Psoas muscle (tissue), 8 donors: Measurements from ENCODE around the gene CBLC. TPM values are rescaled to one million over a fixed set of nuclear protein-coding genes. Genes with fewer than 3 reads are reported as not detected.

ENCODE experiments used
- ATAC-seq, 4 donors: fragments of 200-7000 bp; cut with Tn5 transposase; one replicate each; pipeline ENCODE4 v1.9.1; 2020; ENCODE audit warnings: moderate library complexity in 3 of 4, mild to moderate bottlenecking in 2 of 4
- DNase-seq, 2 donors: peaks; one replicate each; pipeline ENCODE4 v3.0.0-alpha.2; 2020
- H3K27ac ChIP-seq: fragments of 200-600 bp; one replicate; pipeline ENCODE4 v1.8.0; 2022
- H3K27me3 ChIP-seq, 3 donors: fragments of 200-600 bp in 1 of 3; one replicate each; pipeline versions ENCODE4 v1.6.1 to v1.8.0; 2013 to 2022; ENCODE audit warnings: low read length in 2 of 3, mild to moderate bottlenecking in 2 of 3, moderate library complexity in 1 of 3; ENCODE audit not compliant: insufficient read depth in 3 of 3
- H3K36me3 ChIP-seq, 2 donors: fragments of 200-600 bp in 1 of 2; one replicate each; pipeline versions ENCODE4 v1.6.1 to v1.8.0; 2013 to 2022; ENCODE audit warnings: low read depth in 1 of 2, mild to moderate bottlenecking in 1 of 2, moderate library complexity in 1 of 2; ENCODE audit not compliant: insufficient read depth in 1 of 2
- H3K4me1 ChIP-seq: fragments of 200-600 bp; one replicate; pipeline ENCODE4 v1.8.0; 2022
- H3K4me3 ChIP-seq: fragments of 200-600 bp; one replicate; pipeline ENCODE4 v1.8.0; 2022; ENCODE audit warnings: mild to moderate bottlenecking
- H3K9me3 ChIP-seq: fragments of 200-600 bp; one replicate; pipeline ENCODE4 v1.8.0; 2022
- CTCF ChIP-seq: fragments of 200-600 bp; IDR thresholded peaks from one replicate; pipeline ENCODE4 v1.8.0; 2022; ENCODE audit warnings: antibody characterized with exemption
- WGBS, 3 donors: extraction: QIAGEN DNeasy Blood & Tissue Kit; methylation state at CpG; one replicate each; pipeline versions ENCODE4 v1.1.6 to v1.1.7; 2013; 5-methylcytosine and 5-hydroxymethylcytosine counted together
- intact Hi-C, 2 donors: fragments of 100-400 bp; cut with DNase I; formaldehyde crosslinking; loops; one replicate each; pipeline versions ENCODE4 v1.11.0 to v1.14.2; 2022
- polyA plus RNA-seq, 3 donors: library from polyadenylated mRNA; stranded (reverse); fragments of 200-250 nt; gene quantifications; one replicate each; pipeline ENCODE4 v1.2.3, GENCODE V29; 2013
- total RNA-seq, 4 donors: library from RNA; stranded (reverse); fragmentation: NEBNext Ultra II Directional in 2 of 4; extraction: Animal tissue kit (Norgen Biotek cat#: 25700) in 2 of 4; gene quantifications; one replicate each; pipeline versions ENCODE4 v1.2.1 to v1.2.4, GENCODE V29; 2021 to 2023
- donor health status: healthy with polysubstance abuse.
- donor health status: DM: no; HTN: no; CAD: no; lungs with moderate emphysema.
- donor health status: Bipolar disorder and iron deficiency.
- donor health status: healthy.
- donor health status: DM: yes; HTN: yes; CAD: no.
- donor health status: DM: no; HTN: no; CAD: no.
- donor health status: DM: no; HTN: no; CAD: no.
- donor health status: DM: yes; HTN: yes; CAD: no.

CBLC gene
- total and polyA plus RNA-seq, 7 donors: 0.08 to 0.34 TPM; not detected in 5

GRCh38 chr19:44789943-44790483, 12.3 kb downstream of the CBLC start:
- no peaks in the 10 kb centered on the region for H3K4me1 ChIP-seq
- no peak overlapping the region for H3K4me3 ChIP-seq
- 58 to 60% (median 59%) methylated on average over 12 to 13 of the region's 13 CpGs for WGBS, 3 donors
- TF ChIP-seq CTCF: no peak
- no peak for ATAC-seq
- no peaks in the 10 kb centered on the region for H3K9me3 ChIP-seq
- no peaks in the 10 kb centered on the region for H3K27me3 ChIP-seq
- no peak overlapping the region for H3K27ac ChIP-seq
- intact Hi-C loops: no loop called here
- H3K36me3 ChIP-seq: no peaks in the 10 kb centered on the region
- no peak for DNase-seq

DNA sequence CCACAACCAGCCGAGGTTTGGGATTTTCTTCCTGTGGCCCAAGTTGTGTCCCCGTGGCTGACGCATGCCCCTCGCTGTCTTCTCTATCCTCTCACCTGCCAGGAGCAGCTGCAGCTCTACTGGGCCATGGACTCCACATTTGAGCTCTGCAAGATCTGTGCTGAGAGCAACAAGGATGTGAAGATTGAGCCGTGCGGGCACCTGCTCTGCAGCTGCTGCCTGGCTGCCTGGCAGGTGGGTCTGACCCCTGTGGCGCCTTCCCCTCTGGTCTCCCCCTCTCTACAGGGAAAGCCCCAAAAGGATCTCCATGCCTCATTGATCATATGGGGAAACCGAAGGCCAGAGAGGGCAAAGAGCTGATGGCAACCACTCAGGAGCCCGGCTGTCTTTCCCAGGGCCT, 14.6 kb downstream of the CBLC start:
- ATAC-seq: no peak
- peaks cover 8% of the 10 kb centered on the region for H3K4me1 ChIP-seq
- WGBS, 3 donors: 71 to 81% (median 74%) methylated on average over 9 of the region's 9 CpGs

DNA sequence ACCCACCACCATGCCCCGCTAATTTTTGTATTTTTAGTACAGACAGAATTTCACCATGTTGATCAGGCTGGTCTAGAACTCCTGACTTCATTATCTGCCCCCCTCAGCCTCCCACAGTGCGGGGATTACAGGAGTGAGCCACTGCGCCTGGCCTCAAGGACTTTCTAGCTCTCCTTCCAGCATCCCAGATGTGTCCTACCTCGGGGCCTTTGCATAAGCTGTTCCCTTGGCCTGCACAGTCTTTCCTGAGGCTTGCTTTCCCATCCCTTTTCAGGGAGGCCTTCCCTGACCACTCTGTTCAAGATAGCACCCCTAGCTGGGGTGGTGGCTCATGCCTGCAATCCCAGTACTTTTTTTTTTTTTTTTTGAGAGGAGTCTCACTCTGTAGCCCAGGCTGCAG, 16.9 kb downstream of the CBLC start:
- TF ChIP-seq CTCF: no peak
- no peak for ATAC-seq
- H3K9me3 ChIP-seq: no peaks in the 10 kb centered on the region
- intact Hi-C loops: no loop called here
- 93 to 100% (median 98%) methylated on average over 4 of the region's 4 CpGs for WGBS, 3 donors
- H3K36me3 ChIP-seq: no peaks in the 10 kb centered on the region
- no peaks in the 10 kb centered on the region for H3K27me3 ChIP-seq
- no peak for DNase-seq
- H3K27ac ChIP-seq: no peak overlapping the region
- H3K4me3 ChIP-seq: no peak overlapping the region
- H3K4me1 ChIP-seq: peaks cover 8% of the 10 kb centered on the region

More for the DNA sequence above, 14.6 kb downstream of the CBLC start:
- H3K27ac ChIP-seq: no peak overlapping the region
- H3K4me3 ChIP-seq: no peak overlapping the region
- intact Hi-C loops: no loop called here
- no peaks in the 10 kb centered on the region for H3K36me3 ChIP-seq
- no peaks in the 10 kb centered on the region for H3K9me3 ChIP-seq
- no peak for DNase-seq
- TF ChIP-seq CTCF: no peak
- no peaks in the 10 kb centered on the region for H3K27me3 ChIP-seq

GRCh38 chr19:44795398-44795987, 17.8 kb downstream of the CBLC start:
- DNase-seq (no peak), ATAC-seq (no peak)
- Histone ChIP-seq H3K4me1 (peaks cover 8% of the 10 kb centered on the region), H3K4me3 (no peak overlapping the region), H3K9me3 (no peaks in the 10 kb centered on the region), H3K27ac (no peak overlapping the region), H3K36me3 (no peaks in the 10 kb centered on the region), H3K27me3 (no peaks in the 10 kb centered on the region)
- intact Hi-C loops: no loop called here
- WGBS, 3 donors: 83 to 91% (median 88%) methylated on average over 13 of the region's 13 CpGs
- no peak for TF ChIP-seq CTCF

DNA sequence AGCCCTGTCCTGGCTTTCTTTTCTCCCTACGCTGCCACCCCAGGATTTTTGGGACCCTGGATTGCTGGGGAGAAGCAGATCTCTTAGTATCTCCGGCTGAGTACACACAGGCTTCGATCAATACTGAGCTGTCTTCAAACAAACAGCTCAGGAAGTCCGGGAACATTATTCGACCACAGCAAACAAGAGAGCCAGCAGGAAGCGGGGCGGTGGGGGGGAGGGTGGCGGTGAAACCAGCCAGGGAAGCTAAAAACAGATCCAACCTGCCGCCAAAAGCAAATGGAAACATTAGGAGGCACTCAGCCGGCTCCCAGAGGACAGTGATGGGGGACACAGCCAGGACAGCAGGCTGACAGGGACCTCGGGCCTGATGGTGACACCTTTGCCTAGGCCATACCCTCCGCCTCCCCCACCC, 19.0 kb downstream of the CBLC start:
- peaks cover 8% of the 10 kb centered on the region for H3K4me1 ChIP-seq
- DNase-seq: peak in 1 of 2 donors; percentile 51
- H3K27me3 ChIP-seq: no peaks in the 10 kb centered on the region
- WGBS, 3 donors: 6 to 13% (median 12%) methylated on average over 12 of the region's 12 CpGs
- H3K36me3 ChIP-seq: no peaks in the 10 kb centered on the region
- no peaks in the 10 kb centered on the region for H3K9me3 ChIP-seq
- ATAC-seq: peak; percentile 65 to 89 (median 82)
- peak overlapping the region; percentile 78 for H3K27ac ChIP-seq
- H3K4me3 ChIP-seq: no peak overlapping the region
- no peak for TF ChIP-seq CTCF
- intact Hi-C loops: no loop called here
